ENCODE data around the gene RASAL2. TPM values are rescaled to one million over a fixed set of nuclear protein-coding genes. Genes with fewer than 3 reads are reported as not detected.

RASAL2 gene
- total and polyA plus RNA-seq, 9 of the 15 experiments (the other 6 are each of a cell fraction or from before 2014, with no cell fraction given) = 0.13 to 1.0 (median 0.62) TPM

DNA sequence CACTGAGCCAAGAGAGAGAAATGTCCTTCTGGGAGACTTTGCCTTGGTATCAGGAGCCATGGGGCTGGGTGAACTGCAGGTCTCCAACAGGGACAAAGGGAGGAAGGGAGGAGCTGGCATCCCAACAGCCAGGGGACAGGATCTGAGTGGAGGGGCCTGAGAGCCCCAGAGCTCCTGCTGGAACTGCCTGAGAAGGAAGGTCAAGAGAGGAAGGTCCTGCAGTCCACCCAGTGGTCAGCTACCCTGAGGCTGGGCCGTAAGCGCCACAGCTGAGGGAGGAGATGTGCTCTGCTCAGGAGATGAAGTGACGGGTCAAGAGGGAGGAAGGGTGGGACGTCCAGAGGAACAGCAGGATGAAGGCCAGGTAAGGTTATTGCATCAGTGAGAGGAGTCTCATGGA, 410.4 kb downstream of the RASAL2 start (continued):
- TF ChIP-seq, protein P1, sequence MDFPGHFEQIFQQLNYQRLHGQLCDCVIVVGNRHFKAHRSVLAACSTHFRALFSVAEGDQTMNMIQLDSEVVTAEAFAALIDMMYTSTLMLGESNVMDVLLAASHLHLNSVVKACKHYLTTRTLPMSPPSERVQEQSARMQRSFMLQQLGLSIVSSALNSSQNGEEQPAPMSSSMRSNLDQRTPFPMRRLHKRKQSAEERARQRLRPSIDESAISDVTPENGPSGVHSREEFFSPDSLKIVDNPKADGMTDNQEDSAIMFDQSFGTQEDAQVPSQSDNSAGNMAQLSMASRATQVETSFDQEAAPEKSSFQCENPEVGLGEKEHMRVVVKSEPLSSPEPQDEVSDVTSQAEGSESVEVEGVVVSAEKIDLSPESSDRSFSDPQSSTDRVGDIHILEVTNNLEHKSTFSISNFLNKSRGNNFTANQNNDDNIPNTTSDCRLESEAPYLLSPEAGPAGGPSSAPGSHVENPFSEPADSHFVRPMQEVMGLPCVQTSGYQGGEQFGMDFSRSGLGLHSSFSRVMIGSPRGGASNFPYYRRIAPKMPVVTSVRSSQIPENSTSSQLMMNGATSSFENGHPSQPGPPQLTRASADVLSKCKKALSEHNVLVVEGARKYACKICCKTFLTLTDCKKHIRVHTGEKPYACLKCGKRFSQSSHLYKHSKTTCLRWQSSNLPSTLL (IDR thresholded peaks at IDR 0.05) = no peak
- no peak for TF ChIP-seq ZNF778 (CRISPR knock-in tag; IDR thresholded peaks at IDR 0.05)
- TF ChIP-seq MCM3 (IDR thresholded peaks at IDR 0.05) = no peak
- TF ChIP-seq MEIS2 (IDR thresholded peaks at IDR 0.05; ENCODE audit: partially characterized antibody) = no peak

DNA sequence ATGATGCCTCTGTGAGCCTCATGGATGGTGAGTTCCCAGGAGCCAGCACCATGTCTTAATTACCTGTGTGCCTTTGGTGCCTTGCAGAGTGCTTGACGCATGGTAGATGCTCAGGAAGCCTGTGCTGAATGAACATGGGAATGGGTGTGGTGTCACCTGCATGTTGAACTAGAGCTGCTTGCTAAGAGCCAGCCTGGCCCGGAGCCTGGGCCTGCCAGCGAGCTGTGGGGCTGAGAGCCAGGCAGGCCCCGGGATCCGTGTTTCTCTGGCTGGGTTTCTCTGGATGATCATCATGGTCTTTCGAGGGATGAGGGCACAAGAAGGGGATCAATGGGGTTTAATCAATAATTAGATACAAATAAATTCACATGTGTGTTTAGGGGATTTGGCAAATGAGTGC, 412.3 kb downstream of the RASAL2 start:
- Histone ChIP-seq H3K9me3 (replicated peaks; ENCODE audit: control insufficient read depth, insufficient read depth, low read depth, low read length) (no peaks in the 10 kb centered on the region), H4K20me1 (replicated peaks; ENCODE audit: control insufficient read depth, insufficient read depth, low read length) (no peaks in the 10 kb centered on the region), H3K4me3 (no peak overlapping the region), H3K4me1 (replicated peaks in 1 of 2; ENCODE audit: control insufficient read depth in 2 of 2, insufficient read depth in 2 of 2, low read length in 2 of 2) (peaks cover 4 to 8% of the 10 kb centered on the region in 2 experiments; a peak in 2 of 5 replicates), H3K79me2 (ENCODE audit: control insufficient read depth, insufficient read depth, low read length) (no peaks in the 10 kb centered on the region), H3K27me3 (ENCODE audit: control insufficient read depth in 2 of 2, insufficient read depth in 2 of 2, low read length in 2 of 2) (peaks cover 0 to 28% of the 10 kb centered on the region in 2 experiments; a peak in 2 of 5 replicates), H3K9me1 (ENCODE audit: control insufficient read depth, insufficient read depth, low read length) (peaks cover 2% of the 10 kb centered on the region), H3K27ac (ENCODE audit: extremely low read depth, low read depth, low read length) (no peak overlapping the region), H2AFZ (ENCODE audit: low read depth, low read length) (peak overlapping the region; percentile 72; the same call in 1 of the 2 replicates), H3K36me3 (ENCODE audit: control insufficient read depth, insufficient read depth, low read length) (no peaks in the 10 kb centered on the region), H3K4me2 (ENCODE audit: insufficient read depth, low read length) (peak overlapping the region; percentile 25; the same call in 1 of the 2 replicates), H3K9ac (ENCODE audit: insufficient read depth in 1 of 2, low read depth in 2 of 2, low read length in 2 of 2) (no peak overlapping the region)
- no peak for ATAC-seq
- no peak for FAIRE-seq
- no peak for TF ChIP-seq ELF2 (CRISPR knock-in tag; IDR thresholded peaks at IDR 0.05)
- TF ChIP-seq, protein P2, sequence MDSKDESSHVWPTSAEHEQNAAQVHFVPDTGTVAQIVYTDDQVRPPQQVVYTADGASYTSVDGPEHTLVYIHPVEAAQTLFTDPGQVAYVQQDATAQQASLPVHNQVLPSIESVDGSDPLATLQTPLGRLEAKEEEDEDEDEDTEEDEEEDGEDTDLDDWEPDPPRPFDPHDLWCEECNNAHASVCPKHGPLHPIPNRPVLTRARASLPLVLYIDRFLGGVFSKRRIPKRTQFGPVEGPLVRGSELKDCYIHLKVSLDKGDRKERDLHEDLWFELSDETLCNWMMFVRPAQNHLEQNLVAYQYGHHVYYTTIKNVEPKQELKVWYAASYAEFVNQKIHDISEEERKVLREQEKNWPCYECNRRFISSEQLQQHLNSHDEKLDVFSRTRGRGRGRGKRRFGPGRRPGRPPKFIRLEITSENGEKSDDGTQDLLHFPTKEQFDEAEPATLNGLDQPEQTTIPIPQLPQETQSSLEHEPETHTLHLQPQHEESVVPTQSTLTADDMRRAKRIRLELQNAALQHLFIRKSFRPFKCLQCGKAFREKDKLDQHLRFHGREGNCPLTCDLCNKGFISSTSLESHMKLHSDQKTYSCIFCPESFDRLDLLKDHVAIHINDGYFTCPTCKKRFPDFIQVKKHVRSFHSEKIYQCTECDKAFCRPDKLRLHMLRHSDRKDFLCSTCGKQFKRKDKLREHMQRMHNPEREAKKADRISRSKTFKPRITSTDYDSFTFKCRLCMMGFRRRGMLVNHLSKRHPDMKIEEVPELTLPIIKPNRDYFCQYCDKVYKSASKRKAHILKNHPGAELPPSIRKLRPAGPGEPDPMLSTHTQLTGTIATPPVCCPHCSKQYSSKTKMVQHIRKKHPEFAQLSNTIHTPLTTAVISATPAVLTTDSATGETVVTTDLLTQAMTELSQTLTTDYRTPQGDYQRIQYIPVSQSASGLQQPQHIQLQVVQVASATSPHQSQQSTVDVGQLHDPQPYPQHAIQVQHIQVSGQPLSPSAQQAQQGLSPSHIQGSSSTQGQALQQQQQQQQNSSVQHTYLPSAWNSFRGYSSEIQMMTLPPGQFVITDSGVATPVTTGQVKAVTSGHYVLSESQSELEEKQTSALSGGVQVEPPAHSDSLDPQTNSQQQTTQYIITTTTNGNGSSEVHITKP (IDR thresholded peaks at IDR 0.05; ENCODE audit: partially characterized antibody) = no peak
- no peak for TF ChIP-seq NR4A1 (CRISPR knock-in tag; IDR thresholded peaks at IDR 0.05)
- 0 out of 2 replicates have a peak, but pooled peaks have one; percentile 6 for TF ChIP-seq NR4A1 (tag; IDR thresholded peaks at IDR 0.05)
- no peak for TF ChIP-seq CREB1 (IDR thresholded peaks at IDR 0.05)
- TF ChIP-seq CREB1 (CRISPR knock-in tag; IDR thresholded peaks at IDR 0.05) = no peak
- no peak for TF ChIP-seq RFX1 (IDR thresholded peaks at IDR 0.05)
- in situ Hi-C loops (cut with MboI) = no loop called here
- ChIA-PET CTCF (ENCODE audit: low intra/inter-chr PET ratio) (no interaction called here), POLR2A (interaction anchor here (1.6 kb wide), 1 partner anchor 13 kb away, joined by 5 read pairs; no protein-coding TSS in a partner anchor)
- no peak for DNase-seq (ENCODE audit: extremely low read depth in 1 of 4, low spot score in 3 of 4)
- intact Hi-C loops (cut with micrococcal nuclease) = no loop called here
- BruUV-seq (replicated peaks) = no TSS peak
- 31% methylated on average over 6 of the region's 6 CpGs for WGBS (ENCODE audit: insufficient coverage, low coverage, missing lambda C conversion rate)

Measured in K562 (cell line).